Mammary epithelial cell (primary cell): ENCODE data around the gene KLHL29.

Source experiments
- EZH2 ChIP-seq: IDR thresholded peaks from 2 replicates; pipeline ENCODE4 v1.6.1; 2012; ENCODE audit warnings: low read length, inconsistent platforms, borderline replicate concordance
- TF ChIP-seq, protein P1 (sequence below), 2 donors: IDR thresholded peaks in 1 of 2; conservative IDR thresholded peaks in 1 of 2; 2 replicates each; pipeline ENCODE4 v1.5.1; 2011 to 2012; ENCODE audit warnings: inconsistent platforms in 2 of 2, low read length in 2 of 2, mild to moderate bottlenecking in 2 of 2, control low read depth in 1 of 2, low read depth in 1 of 2; ENCODE audit not compliant: insufficient read depth in 1 of 2; ENCODE audit errors: extremely low read depth in 1 of 2

GRCh38 chr2:23591111-23591510 is 206.1 kb downstream of the KLHL29 start:
- TF ChIP-seq, protein P1, sequence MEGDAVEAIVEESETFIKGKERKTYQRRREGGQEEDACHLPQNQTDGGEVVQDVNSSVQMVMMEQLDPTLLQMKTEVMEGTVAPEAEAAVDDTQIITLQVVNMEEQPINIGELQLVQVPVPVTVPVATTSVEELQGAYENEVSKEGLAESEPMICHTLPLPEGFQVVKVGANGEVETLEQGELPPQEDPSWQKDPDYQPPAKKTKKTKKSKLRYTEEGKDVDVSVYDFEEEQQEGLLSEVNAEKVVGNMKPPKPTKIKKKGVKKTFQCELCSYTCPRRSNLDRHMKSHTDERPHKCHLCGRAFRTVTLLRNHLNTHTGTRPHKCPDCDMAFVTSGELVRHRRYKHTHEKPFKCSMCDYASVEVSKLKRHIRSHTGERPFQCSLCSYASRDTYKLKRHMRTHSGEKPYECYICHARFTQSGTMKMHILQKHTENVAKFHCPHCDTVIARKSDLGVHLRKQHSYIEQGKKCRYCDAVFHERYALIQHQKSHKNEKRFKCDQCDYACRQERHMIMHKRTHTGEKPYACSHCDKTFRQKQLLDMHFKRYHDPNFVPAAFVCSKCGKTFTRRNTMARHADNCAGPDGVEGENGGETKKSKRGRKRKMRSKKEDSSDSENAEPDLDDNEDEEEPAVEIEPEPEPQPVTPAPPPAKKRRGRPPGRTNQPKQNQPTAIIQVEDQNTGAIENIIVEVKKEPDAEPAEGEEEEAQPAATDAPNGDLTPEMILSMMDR (conservative IDR thresholded peaks at IDR 0.05 in 1 of 2, IDR thresholded peaks at IDR 0.05 in 1 of 2; ENCODE audit: extremely low read depth in 1 of 2, insufficient read depth in 1 of 2, low read depth in 1 of 2, low read length in 2 of 2), result no peak
- TF ChIP-seq EZH2, result no peak
